Right lung (tissue), 5 donors: Measurements from ENCODE around the gene COBL. TPM values are rescaled to one million over a fixed set of nuclear protein-coding genes. Genes with fewer than 3 reads are reported as not detected.
A peak's percentile ranks its signal among the peaks of the same experiment; 100 is the strongest.

Source experiments
- DNase-seq, 2 donors: peaks; one replicate each; pipeline ENCODE4 v3.0.0-alpha.2; 2013
- polyA plus RNA-seq, 5 donors: library from polyadenylated mRNA; unstranded; fragments of 120-200 nt; gene quantifications; one replicate each; pipeline versions ENCODE4 v1.2.1 to v1.2.3, GENCODE V29; 2013; ENCODE audit warnings: inconsistent platforms in 1 of 5, low replicate concordance in 1 of 5; ENCODE audit not compliant: insufficient read length in 5 of 5, insufficient read depth in 1 of 5

Gene COBL
- polyA plus RNA-seq, 5 donors = 3.5 to 9.2 (median 6.3) TPM

- no peak for DNase-seq
Observed at GRCh38 chr7:51189777-51190176, 126.8 kb downstream of the COBL start.

- no peak for DNase-seq
Observed at GRCh38 chr7:51188987-51189386, 127.6 kb downstream of the COBL start.

- no peak for DNase-seq
Observed at GRCh38 chr7:51187941-51188340, 128.7 kb downstream of the COBL start.

GRCh38 chr7:51186531-51186930, 130.1 kb downstream of the COBL start:
- DNase-seq = no peak

GRCh38 chr7:51182636-51183166, 133.9 kb downstream of the COBL start:
- DNase-seq = no peak

GRCh38 chr7:51180092-51180491, 136.5 kb downstream of the COBL start:
- DNase-seq = no peak

- DNase-seq = no peak
Observed at GRCh38 chr7:51175992-51176388, 140.6 kb downstream of the COBL start.

GRCh38 chr7:51175316-51175991, 141.2 kb downstream of the COBL start:
- no peak for DNase-seq

GRCh38 chr7:51165337-51165736, 151.3 kb downstream of the COBL start:
- no peak for DNase-seq

- peak; percentile 74 to 83 for DNase-seq
Observed at GRCh38 chr7:51162724-51163329, 153.8 kb downstream of the COBL start.

GRCh38 chr7:51161937-51162336, 154.7 kb downstream of the COBL start:
- DNase-seq = no peak

- peak; percentile 59 to 73 for DNase-seq
Observed at GRCh38 chr7:51160990-51161615, 155.5 kb downstream of the COBL start.

GRCh38 chr7:51160411-51160810, 156.2 kb downstream of the COBL start:
- DNase-seq = no peak

- no peak for DNase-seq
Observed at GRCh38 chr7:51158742-51159445, 157.7 kb downstream of the COBL start.

- no peak for DNase-seq
Observed at GRCh38 chr7:51158211-51158610, 158.4 kb downstream of the COBL start.

- no peak for DNase-seq
Observed at GRCh38 chr7:51154201-51154600, 162.4 kb downstream of the COBL start.

- DNase-seq = no peak
Observed at GRCh38 chr7:51152706-51153200, 163.9 kb downstream of the COBL start.

GRCh38 chr7:51151455-51151854, 165.2 kb downstream of the COBL start:
- no peak for DNase-seq

GRCh38 chr7:51150193-51150592, 166.4 kb downstream of the COBL start:
- no peak for DNase-seq

GRCh38 chr7:51148216-51148615, 168.4 kb downstream of the COBL start:
- no peak for DNase-seq

GRCh38 chr7:51146816-51147586, 169.6 kb downstream of the COBL start:
- no peak for DNase-seq
